Measurements from ENCODE around the gene CCNF. TPM values are rescaled to one million over a fixed set of nuclear protein-coding genes. Genes with fewer than 3 reads are reported as not detected.

The CCNF gene
- total and polyA plus RNA-seq, 2 of the 8 experiments (the other 6 are each of a cell fraction or from before 2014, with no cell fraction given): 15.4 to 54.3 TPM

- TF ChIP-seq RXRA (IDR thresholded peaks at IDR 0.05; ENCODE audit: insufficient read depth, low read depth, low read length) (no peak), CHD2 (IDR thresholded peaks at IDR 0.05; ENCODE audit: low read length) (no peak), TCF12 (IDR thresholded peaks at IDR 0.05; ENCODE audit: low read depth, low read length) (no peak)
These were observed 35.1 kb downstream of the CCNF start (continued) for GRCh38 chr16:2464333-2464732.
